ENCODE results near the gene TMC8.

- TF ChIP-seq POLR2A (IDR thresholded peaks at IDR 0.05; ENCODE audit: low read depth, low read length), result no peak
- no peak for TF ChIP-seq POLR2AphosphoS5 (IDR thresholded peaks at IDR 0.05; ENCODE audit: low read depth, low read length)
- no peak for TF ChIP-seq POU2F2 (IDR thresholded peaks at IDR 0.05; ENCODE audit: low read depth, low read length)
- no peak for TF ChIP-seq TAF1 (IDR thresholded peaks at IDR 0.05; ENCODE audit: low read depth, low read length)
- TF ChIP-seq SPI1 (IDR thresholded peaks at IDR 0.05; ENCODE audit: low read depth, low read length), result no peak
Observed at GRCh38 chr17:78151514-78152008, 21.0 kb downstream of the TMC8 start.

Data from GM12891 (cell line).